Measurements from ENCODE around the gene PRR12.

- TF ChIP-seq, protein P1, sequence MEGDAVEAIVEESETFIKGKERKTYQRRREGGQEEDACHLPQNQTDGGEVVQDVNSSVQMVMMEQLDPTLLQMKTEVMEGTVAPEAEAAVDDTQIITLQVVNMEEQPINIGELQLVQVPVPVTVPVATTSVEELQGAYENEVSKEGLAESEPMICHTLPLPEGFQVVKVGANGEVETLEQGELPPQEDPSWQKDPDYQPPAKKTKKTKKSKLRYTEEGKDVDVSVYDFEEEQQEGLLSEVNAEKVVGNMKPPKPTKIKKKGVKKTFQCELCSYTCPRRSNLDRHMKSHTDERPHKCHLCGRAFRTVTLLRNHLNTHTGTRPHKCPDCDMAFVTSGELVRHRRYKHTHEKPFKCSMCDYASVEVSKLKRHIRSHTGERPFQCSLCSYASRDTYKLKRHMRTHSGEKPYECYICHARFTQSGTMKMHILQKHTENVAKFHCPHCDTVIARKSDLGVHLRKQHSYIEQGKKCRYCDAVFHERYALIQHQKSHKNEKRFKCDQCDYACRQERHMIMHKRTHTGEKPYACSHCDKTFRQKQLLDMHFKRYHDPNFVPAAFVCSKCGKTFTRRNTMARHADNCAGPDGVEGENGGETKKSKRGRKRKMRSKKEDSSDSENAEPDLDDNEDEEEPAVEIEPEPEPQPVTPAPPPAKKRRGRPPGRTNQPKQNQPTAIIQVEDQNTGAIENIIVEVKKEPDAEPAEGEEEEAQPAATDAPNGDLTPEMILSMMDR (IDR thresholded peaks at IDR 0.05): no peak
- no peak for TF ChIP-seq POLR2A (IDR thresholded peaks at IDR 0.05)
Observed at GRCh38 chr19:49581007-49581508, 9.9 kb upstream of the PRR12 start, which contains the start of gene PRRG2.

Measured in vagina (tissue), 2 donors.